HEK293 (cell line): Measurements from ENCODE around the gene TXNRD2.

ENCODE experiments used
- CTCF ChIA-PET: fragments of 350-600 bp; formaldehyde crosslinking; extraction: SDS; loops from one replicate; lab custom pipeline; 2021; ENCODE audit warnings: antibody characterized with exemption; lab: Yijun Ruan, JAX
- POLR2A ChIA-PET: fragments of 300-600 bp; formaldehyde crosslinking; extraction: SDS; loops from one replicate; lab custom pipeline; 2020; ENCODE audit warnings: antibody characterized with exemption, inconsistent platforms; lab: Yijun Ruan, JAX
- H3K27ac ChIP-seq: fragments of 200-500 bp; sonication (Bioruptor generic); 2 replicates; pipeline ENCODE4 v1.5.1; 2014; ENCODE audit warnings: low read depth, low read length, control low read depth, inconsistent platforms; ENCODE audit errors: extremely low read depth
- H3K36me3 ChIP-seq, 2 experiments: fragments of 200-500 bp in 1 of 2; sonication (Bioruptor generic) in 1 of 2; 1 replicate in 1 of 2; 2 replicates in 1 of 2; pipeline ENCODE4 v1.5.1; 2014 to 2017; ENCODE audit warnings: inconsistent platforms in 2 of 2, low read length in 2 of 2; ENCODE audit not compliant: control insufficient read depth in 2 of 2, insufficient read depth in 1 of 2
- H3K4me1 ChIP-seq: fragments of 200-500 bp; sonication (Bioruptor generic); 2 replicates; pipeline ENCODE4 v1.5.1; 2014; ENCODE audit warnings: mild to moderate bottlenecking, low read length, inconsistent platforms; ENCODE audit not compliant: control insufficient read depth, insufficient read depth
- H3K4me3 ChIP-seq: 2 replicates; pipeline ENCODE4 v1.5.1; 2011; ENCODE audit warnings: low read depth, mild to moderate bottlenecking, control low read depth, low read length, moderate library complexity
- H3K9me3 ChIP-seq: fragments of 200-500 bp; sonication (Bioruptor generic); 2 replicates; pipeline ENCODE4 v1.5.1; 2014; ENCODE audit warnings: low read depth, low read length, inconsistent platforms; ENCODE audit not compliant: control insufficient read depth, insufficient read depth
- KLF16 ChIP-seq: fragments of 450-650 bp; formaldehyde crosslinking; IDR thresholded peaks from 2 replicates; pipeline ENCODE4 v1.5.1; 2017; ENCODE audit warnings: missing biosample characterization, missing genetic modification characterization
- MEIS1 ChIP-seq: sonication (generic); formaldehyde crosslinking; IDR thresholded peaks from 2 replicates; pipeline ENCODE4 v1.8.1; 2022; ENCODE audit warnings: missing genetic modification reagents, mild to moderate bottlenecking, borderline replicate concordance
- PRDM1 ChIP-seq: fragments of 450-650 bp; formaldehyde crosslinking; IDR thresholded peaks from 2 replicates; pipeline ENCODE4; 2016; ENCODE audit warnings: missing biosample characterization, missing genetic modification characterization
- REPIN1 ChIP-seq: fragments of 450-650 bp; formaldehyde crosslinking; IDR thresholded peaks from 2 replicates; pipeline ENCODE4 v1.5.1; 2017; ENCODE audit warnings: missing biosample characterization, missing genetic modification characterization, low read depth
- SP3 ChIP-seq: fragments of 450-650 bp; formaldehyde crosslinking; IDR thresholded peaks from 2 replicates; pipeline ENCODE4 v1.5.1; 2016; ENCODE audit warnings: missing biosample characterization, missing genetic modification characterization
- ZBTB6 ChIP-seq: fragments of 450-650 bp; formaldehyde crosslinking; IDR thresholded peaks from 2 replicates; pipeline ENCODE4 v1.5.1; 2017; ENCODE audit warnings: missing biosample characterization, missing genetic modification characterization
- ZNF114 ChIP-seq: fragments of 450-650 bp; formaldehyde crosslinking; IDR thresholded peaks from 2 replicates; pipeline ENCODE4 v1.5.0; 2017; ENCODE audit warnings: missing biosample characterization, missing genetic modification characterization
- ZNF121 ChIP-seq: fragments of 450-650 bp; formaldehyde crosslinking; IDR thresholded peaks from 2 replicates; pipeline ENCODE4 v1.5.1; 2016; ENCODE audit warnings: missing biosample characterization, missing genetic modification characterization
- ZNF24 ChIP-seq: fragments of 450-650 bp; formaldehyde crosslinking; IDR thresholded peaks from 2 replicates; pipeline ENCODE4 v1.5.1; 2016; ENCODE audit warnings: missing biosample characterization, missing genetic modification characterization
- ZNF394 ChIP-seq: fragments of 450-650 bp; formaldehyde crosslinking; IDR thresholded peaks from 2 replicates; pipeline ENCODE4 v1.5.1; 2016; ENCODE audit warnings: missing biosample characterization, missing genetic modification characterization, mild to moderate bottlenecking, moderate library complexity, borderline replicate concordance
- ZNF433 ChIP-seq: fragments of 450-650 bp; formaldehyde crosslinking; IDR thresholded peaks from 2 replicates; pipeline ENCODE4 v1.5.1; 2016; ENCODE audit warnings: missing biosample characterization, missing genetic modification characterization, low read depth
- ZNF473 ChIP-seq: fragments of 450-650 bp; formaldehyde crosslinking; IDR thresholded peaks from 2 replicates; pipeline ENCODE4 v1.5.1; 2017; ENCODE audit warnings: missing biosample characterization, missing genetic modification characterization
- ZNF548 ChIP-seq: fragments of 450-650 bp; formaldehyde crosslinking; IDR thresholded peaks from 2 replicates; pipeline ENCODE4 v1.5.1; 2016; ENCODE audit warnings: missing biosample characterization, missing genetic modification characterization
- ZNF560 ChIP-seq: fragments of 450-650 bp; formaldehyde crosslinking; IDR thresholded peaks from 2 replicates; pipeline ENCODE4 v1.5.1; 2017; ENCODE audit warnings: missing biosample characterization, missing genetic modification characterization, borderline replicate concordance
- ZNF621 ChIP-seq: fragments of 450-650 bp; formaldehyde crosslinking; IDR thresholded peaks from 2 replicates; pipeline ENCODE4 v1.5.1; 2017; ENCODE audit warnings: missing biosample characterization, missing genetic modification characterization
- ZNF658 ChIP-seq: fragments of 450-650 bp; formaldehyde crosslinking; IDR thresholded peaks from 2 replicates; pipeline ENCODE4; 2016; ENCODE audit warnings: missing biosample characterization, missing genetic modification characterization
- ZNF692 ChIP-seq: fragments of 450-650 bp; formaldehyde crosslinking; IDR thresholded peaks from 2 replicates; pipeline ENCODE4 v1.5.1; 2016; ENCODE audit warnings: missing biosample characterization, missing genetic modification characterization
- TF ChIP-seq, protein P1 (sequence below): fragments of 450-650 bp; formaldehyde crosslinking; IDR thresholded peaks from 2 replicates; pipeline ENCODE4 v1.5.1; 2016; ENCODE audit warnings: missing biosample characterization, missing genetic modification characterization
- TF ChIP-seq, protein P2 (sequence below): fragments of 450-650 bp; formaldehyde crosslinking; IDR thresholded peaks from 2 replicates; pipeline ENCODE4 v1.5.1; 2016; ENCODE audit warnings: missing biosample characterization, missing genetic modification characterization
- TF ChIP-seq, protein P3 (sequence below): fragments of 450-650 bp; formaldehyde crosslinking; IDR thresholded peaks from 2 replicates; pipeline ENCODE4 v1.5.1; 2016; ENCODE audit warnings: missing biosample characterization, missing genetic modification characterization
- TF ChIP-seq, protein P4 (sequence below): fragments of 450-650 bp; formaldehyde crosslinking; IDR thresholded peaks from 2 replicates; pipeline ENCODE4 v1.5.1; 2016; ENCODE audit warnings: missing biosample characterization, missing genetic modification characterization

TXNRD2 gene

GRCh38 chr22:19962246-19962908 lies 20.8 kb upstream of the TXNRD2 start (continued):
- TF ChIP-seq, protein P1, sequence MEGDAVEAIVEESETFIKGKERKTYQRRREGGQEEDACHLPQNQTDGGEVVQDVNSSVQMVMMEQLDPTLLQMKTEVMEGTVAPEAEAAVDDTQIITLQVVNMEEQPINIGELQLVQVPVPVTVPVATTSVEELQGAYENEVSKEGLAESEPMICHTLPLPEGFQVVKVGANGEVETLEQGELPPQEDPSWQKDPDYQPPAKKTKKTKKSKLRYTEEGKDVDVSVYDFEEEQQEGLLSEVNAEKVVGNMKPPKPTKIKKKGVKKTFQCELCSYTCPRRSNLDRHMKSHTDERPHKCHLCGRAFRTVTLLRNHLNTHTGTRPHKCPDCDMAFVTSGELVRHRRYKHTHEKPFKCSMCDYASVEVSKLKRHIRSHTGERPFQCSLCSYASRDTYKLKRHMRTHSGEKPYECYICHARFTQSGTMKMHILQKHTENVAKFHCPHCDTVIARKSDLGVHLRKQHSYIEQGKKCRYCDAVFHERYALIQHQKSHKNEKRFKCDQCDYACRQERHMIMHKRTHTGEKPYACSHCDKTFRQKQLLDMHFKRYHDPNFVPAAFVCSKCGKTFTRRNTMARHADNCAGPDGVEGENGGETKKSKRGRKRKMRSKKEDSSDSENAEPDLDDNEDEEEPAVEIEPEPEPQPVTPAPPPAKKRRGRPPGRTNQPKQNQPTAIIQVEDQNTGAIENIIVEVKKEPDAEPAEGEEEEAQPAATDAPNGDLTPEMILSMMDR (tag by site-specific recombination): peak; percentile 89
- TF ChIP-seq MEIS1 (CRISPR knock-in tag): peak; percentile 56; the same call in 1 of the 2 replicates
- no peak for TF ChIP-seq KLF16
- peak; percentile 59 for TF ChIP-seq SP3 (tag by site-specific recombination)

DNA sequence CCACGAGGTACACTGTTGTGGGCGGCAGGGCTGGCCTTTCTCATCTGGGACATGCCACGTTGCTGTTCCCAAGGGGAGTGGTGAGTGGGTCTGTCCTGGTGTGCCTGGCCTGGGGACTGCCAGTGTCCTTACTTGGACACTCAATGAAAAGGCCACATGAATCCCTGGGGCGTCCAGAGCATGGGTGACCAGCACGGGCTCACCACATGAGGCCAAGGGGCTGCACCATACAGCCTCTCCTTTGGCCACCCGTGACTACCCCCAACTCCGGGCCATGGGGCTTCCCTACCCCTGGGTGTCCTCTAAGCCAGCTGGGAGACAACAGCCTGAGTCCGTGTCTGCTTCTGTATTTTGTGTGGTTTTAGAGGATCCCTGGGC lies 20.2 kb upstream of the TXNRD2 start:
- TF ChIP-seq KLF16 (no peak), ZNF473 (tag by site-specific recombination) (no peak)
- TF ChIP-seq, protein P2, sequence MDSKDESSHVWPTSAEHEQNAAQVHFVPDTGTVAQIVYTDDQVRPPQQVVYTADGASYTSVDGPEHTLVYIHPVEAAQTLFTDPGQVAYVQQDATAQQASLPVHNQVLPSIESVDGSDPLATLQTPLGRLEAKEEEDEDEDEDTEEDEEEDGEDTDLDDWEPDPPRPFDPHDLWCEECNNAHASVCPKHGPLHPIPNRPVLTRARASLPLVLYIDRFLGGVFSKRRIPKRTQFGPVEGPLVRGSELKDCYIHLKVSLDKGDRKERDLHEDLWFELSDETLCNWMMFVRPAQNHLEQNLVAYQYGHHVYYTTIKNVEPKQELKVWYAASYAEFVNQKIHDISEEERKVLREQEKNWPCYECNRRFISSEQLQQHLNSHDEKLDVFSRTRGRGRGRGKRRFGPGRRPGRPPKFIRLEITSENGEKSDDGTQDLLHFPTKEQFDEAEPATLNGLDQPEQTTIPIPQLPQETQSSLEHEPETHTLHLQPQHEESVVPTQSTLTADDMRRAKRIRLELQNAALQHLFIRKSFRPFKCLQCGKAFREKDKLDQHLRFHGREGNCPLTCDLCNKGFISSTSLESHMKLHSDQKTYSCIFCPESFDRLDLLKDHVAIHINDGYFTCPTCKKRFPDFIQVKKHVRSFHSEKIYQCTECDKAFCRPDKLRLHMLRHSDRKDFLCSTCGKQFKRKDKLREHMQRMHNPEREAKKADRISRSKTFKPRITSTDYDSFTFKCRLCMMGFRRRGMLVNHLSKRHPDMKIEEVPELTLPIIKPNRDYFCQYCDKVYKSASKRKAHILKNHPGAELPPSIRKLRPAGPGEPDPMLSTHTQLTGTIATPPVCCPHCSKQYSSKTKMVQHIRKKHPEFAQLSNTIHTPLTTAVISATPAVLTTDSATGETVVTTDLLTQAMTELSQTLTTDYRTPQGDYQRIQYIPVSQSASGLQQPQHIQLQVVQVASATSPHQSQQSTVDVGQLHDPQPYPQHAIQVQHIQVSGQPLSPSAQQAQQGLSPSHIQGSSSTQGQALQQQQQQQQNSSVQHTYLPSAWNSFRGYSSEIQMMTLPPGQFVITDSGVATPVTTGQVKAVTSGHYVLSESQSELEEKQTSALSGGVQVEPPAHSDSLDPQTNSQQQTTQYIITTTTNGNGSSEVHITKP (tag by site-specific recombination): peak; percentile 58; the same call in 1 of the 2 replicates
- TF ChIP-seq, protein P3, sequence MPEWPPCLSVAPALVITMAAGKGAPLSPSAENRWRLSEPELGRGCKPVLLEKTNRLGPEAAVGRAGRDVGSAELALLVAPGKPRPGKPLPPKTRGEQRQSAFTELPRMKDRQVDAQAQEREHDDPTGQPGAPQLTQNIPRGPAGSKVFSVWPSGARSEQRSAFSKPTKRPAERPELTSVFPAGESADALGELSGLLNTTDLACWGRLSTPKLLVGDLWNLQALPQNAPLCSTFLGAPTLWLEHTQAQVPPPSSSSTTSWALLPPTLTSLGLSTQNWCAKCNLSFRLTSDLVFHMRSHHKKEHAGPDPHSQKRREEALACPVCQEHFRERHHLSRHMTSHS (tag by site-specific recombination): no peak
- Histone ChIP-seq H3K9me3 (no peaks in the 10 kb centered on the region), H3K27ac (no peak overlapping the region), H3K4me3 (no peak overlapping the region), H3K36me3 (peaks cover 0 to 35% of the 10 kb centered on the region in 2 experiments; a peak in 1 of 3 replicates), H3K4me1 (peaks cover 6% of the 10 kb centered on the region; the same call in 1 of the 2 replicates)
- ChIA-PET POLR2A (interaction anchor here (1.3 kb wide), 1 partner anchor 59 kb away, joined by 3 read pairs; the partner anchor contains the start of gene TANGO2), CTCF (interaction anchor here (0.7 to 12.8 kb wide), 2 partner anchors 51 to 180 kb away, joined by 3 to 150 read pairs; no protein-coding TSS in a partner anchor)

- H3K4me3 ChIP-seq: no peak overlapping the region
- CTCF ChIA-PET: no interaction called here
- peaks cover 0 to 29% of the 10 kb centered on the region in 2 experiments; a peak in 1 of 3 replicates for H3K36me3 ChIP-seq
- POLR2A ChIA-PET: no interaction called here
- no peak overlapping the region for H3K27ac ChIP-seq
- peaks cover 6% of the 10 kb centered on the region; the same call in 1 of the 2 replicates for H3K4me1 ChIP-seq
- TF ChIP-seq ZBTB6 (tag by site-specific recombination): no peak
- no peak for TF ChIP-seq ZNF560 (tag by site-specific recombination)
- no peak for TF ChIP-seq ZNF621 (tag by site-specific recombination)
- no peak for TF ChIP-seq ZNF24
- TF ChIP-seq ZNF121 (tag by site-specific recombination): no peak
- no peak for TF ChIP-seq PRDM1 (tag by site-specific recombination)
- no peak for TF ChIP-seq ZNF692 (tag by site-specific recombination)
- no peak for TF ChIP-seq ZNF658 (tag by site-specific recombination)
- no peak for TF ChIP-seq ZNF114 (tag by site-specific recombination)
- TF ChIP-seq REPIN1 (tag by site-specific recombination): no peak
- TF ChIP-seq ZNF433 (tag by site-specific recombination): no peak
- no peak for TF ChIP-seq ZNF394 (tag by site-specific recombination)
- TF ChIP-seq, protein P4, sequence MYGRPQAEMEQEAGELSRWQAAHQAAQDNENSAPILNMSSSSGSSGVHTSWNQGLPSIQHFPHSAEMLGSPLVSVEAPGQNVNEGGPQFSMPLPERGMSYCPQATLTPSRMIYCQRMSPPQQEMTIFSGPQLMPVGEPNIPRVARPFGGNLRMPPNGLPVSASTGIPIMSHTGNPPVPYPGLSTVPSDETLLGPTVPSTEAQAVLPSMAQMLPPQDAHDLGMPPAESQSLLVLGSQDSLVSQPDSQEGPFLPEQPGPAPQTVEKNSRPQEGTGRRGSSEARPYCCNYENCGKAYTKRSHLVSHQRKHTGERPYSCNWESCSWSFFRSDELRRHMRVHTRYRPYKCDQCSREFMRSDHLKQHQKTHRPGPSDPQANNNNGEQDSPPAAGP: no peak
- TF ChIP-seq ZNF548 (tag by site-specific recombination): no peak
- H3K9me3 ChIP-seq: no peaks in the 10 kb centered on the region
Observed at GRCh38 chr22:19961201-19961580, 19.6 kb upstream of the TXNRD2 start.
